ENCODE results near the gene LCN6.

LCN6 gene

DNA sequence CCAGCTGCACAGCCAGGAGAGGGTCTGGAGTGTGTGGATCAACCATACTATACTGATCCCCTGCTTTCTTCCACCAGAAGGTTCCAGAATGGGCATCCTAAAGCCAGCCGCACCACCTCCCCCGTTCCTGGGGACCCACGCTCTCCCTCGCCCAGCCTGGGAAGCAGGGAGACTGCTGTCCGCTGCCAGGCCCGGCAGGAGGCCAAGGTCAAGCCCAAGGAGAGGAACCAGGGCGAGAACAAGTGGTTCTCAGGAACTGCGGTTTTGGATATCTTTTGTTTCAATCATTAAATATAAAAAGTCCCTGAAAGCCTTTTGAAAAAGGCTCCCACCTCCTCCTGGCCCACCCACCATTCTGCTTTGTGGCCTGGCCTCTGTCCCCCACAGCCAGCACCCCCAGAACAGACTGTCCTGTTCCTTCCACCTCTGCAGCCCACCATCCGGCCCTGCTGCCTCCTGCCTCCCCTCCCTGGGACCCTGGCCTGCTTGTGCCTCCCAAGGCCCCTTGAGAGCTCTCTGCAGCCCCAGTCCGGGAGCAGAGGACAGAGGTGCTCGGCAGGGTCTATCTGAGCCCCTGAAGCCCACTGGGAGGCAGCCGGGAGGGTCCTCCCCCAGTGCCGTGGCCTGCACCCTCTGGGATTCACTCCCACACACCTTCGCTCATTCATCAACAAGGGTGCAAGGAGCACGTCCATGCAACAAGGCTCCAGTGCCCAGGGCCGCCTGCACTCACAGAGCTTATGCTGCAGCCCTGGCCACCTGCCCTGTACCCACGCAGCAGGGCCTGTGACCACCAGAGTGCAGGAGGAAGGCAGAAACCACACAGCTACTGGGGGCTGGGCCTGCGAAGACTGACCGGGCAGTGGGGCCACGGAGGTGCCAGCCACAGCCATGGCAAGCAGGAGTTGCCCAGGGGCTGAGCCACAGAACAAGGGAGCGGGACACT is 614 bp upstream of the LCN6 start:
- peak in 1 of 10 donors; percentile 66 for DNase-seq
- intact Hi-C loops (cut with DNase I) = no loop called here

DNA sequence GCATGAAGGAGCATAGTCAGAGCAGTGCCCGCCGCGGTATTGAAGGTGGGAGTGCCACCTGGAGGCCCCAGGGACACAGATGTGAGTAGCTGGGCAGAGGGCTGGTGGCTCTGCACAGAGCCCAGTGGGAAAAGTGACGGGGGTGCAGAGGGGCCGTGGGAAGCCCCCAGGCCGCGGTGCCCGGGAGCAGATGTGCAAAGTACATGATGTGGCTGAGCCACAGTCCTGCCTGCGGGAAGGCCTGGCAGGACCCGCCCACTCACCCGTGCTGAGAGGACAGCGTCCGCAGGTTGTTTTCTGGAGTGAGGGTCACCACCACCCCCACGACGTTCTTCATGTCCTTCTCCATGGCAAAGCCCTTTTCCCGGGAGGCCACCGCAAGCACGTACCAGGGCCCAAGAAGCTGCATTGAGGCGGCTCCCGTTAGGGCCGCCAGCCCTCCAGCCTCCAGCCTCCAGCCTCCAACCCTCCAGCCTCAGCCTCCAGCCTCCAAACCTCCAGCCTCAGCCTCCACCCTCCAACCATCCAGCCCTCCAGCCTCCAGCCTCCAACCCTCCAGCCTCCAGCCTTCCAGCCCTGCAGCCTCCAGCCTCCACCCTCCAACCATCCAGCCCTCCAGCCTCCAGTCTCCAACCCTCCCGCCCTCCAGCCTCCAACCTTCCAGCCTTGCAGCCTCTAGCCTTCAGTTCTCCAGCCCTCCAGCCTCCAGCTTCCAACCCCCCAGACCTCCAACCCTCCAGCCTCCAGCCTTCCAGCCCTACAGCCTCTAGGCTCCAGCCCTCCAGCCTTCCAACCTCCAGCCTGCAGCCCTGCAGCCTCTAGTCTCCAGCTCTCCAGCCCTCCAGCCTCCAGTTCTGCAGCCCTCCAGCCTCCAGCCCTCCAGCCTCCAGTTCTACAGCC is 914 bp downstream of the LCN6 start:
- peak in 1 of 10 donors; percentile 34 for DNase-seq
- intact Hi-C loops (cut with DNase I) = no loop called here

- DNase-seq = peak in 1 of 10 donors; percentile 80
- intact Hi-C loops (cut with DNase I) = no loop called here
Measured at GRCh38 chr9:136746621-136747020, 1.7 kb downstream of the LCN6 start.

- intact Hi-C loops (cut with DNase I) = no loop called here
- no peak for DNase-seq
Measured at GRCh38 chr9:136746155-136746490, 2.2 kb downstream of the LCN6 start.

GRCh38 chr9:136745389-136746154 is 2.8 kb downstream of the LCN6 start:
- intact Hi-C loops (cut with DNase I) = no loop called here
- peak in 1 of 10 donors; percentile 77 for DNase-seq

- intact Hi-C loops (cut with DNase I) = no loop called here
- no peak for DNase-seq
Measured at GRCh38 chr9:136744773-136745172, 3.6 kb downstream of the LCN6 start.

DNA sequence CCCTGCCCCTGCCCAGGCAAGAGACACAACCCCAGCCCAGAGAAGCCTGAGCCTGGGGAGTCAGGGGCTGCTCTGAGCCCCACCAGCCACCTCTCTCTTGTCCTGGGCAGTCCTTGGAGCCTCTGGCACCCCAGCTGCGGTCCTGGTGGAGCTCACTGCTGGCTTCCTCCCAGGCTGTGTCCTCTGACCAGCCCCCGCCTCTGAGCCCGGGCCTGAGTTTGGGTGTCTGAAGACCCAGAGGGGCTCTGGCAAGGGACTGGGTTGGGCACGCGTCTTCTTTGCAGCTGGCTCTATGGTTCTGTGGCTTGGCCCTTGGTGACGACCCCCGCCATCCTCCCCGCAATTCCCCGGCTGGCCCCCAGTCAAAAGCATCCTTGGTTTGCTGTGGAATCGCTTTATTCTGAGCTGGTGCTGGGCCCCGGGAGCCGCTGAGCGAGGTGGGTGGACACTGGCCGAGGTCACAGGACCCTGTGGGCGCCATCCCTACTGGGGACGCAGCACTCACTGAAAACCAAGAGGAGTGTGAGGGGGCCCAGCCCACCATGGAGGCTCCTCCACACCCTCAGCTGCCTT is 4.6 kb downstream of the LCN6 start:
- no peak for DNase-seq
- intact Hi-C loops (cut with DNase I) = no loop called here

GRCh38 chr9:136742591-136743391 is 5.5 kb downstream of the LCN6 start, which contains the start of gene LCN10:
Gene LCN10, minus strand, starts transcription at chr9:136742940. Its CDS starts 37 bp downstream, at chr9:136742903.
- intact Hi-C loops (cut with DNase I) = no loop called here
- no peak for DNase-seq

- DNase-seq = no peak
- intact Hi-C loops (cut with DNase I) = no loop called here
Measured at GRCh38 chr9:136741883-136742571, 6.3 kb downstream of the LCN6 start.

DNA sequence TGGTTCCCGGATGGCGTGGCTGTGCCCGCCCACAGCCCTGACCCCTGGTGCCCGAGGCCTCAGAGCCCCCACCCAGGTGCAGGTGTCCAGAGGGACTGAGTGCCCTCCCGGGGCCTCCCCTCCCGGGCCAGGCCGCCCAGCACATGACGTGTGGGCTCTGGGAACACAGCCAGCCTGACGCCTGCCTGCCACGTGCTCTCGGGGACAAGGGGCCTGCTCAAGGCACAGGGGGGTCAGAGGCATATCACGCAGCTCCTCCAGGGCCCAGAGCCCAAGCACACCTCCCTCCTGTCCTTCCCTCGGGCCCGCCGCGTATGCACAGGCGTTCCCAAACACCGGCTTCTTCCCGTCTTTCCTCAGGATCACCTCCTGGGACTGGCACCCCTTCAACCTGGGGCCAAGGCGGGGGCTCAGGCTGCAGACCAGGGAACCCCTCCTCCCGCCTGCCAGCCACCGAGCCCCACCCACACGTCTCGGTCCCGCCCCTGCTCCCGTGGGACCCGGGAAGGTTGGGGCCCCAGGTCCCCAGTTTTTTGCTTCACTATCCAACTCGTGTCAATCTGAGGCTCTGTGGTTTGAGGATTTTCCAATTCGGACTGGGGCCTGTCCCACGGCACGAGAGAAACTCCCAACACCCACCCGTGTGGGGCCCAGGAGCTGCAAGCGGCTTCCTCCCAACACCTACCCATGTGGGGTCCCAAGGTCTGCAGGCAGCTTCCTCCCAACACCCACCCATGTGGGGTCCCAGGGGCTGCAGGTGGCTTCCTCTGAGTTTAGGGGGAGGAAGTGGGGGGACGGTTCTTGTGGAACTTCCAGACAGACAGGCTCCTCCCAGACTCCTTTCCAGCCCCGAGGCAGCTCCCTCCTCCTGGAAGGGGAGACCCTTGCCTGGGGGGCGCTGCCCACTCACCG is 7.1 kb downstream of the LCN6 start:
- peak in 1 of 10 donors; percentile 37 for DNase-seq
- intact Hi-C loops (cut with DNase I) = no loop called here

- intact Hi-C loops (cut with DNase I) = no loop called here
- DNase-seq = no peak
Measured at GRCh38 chr9:136740491-136740890, 7.8 kb downstream of the LCN6 start.

DNA sequence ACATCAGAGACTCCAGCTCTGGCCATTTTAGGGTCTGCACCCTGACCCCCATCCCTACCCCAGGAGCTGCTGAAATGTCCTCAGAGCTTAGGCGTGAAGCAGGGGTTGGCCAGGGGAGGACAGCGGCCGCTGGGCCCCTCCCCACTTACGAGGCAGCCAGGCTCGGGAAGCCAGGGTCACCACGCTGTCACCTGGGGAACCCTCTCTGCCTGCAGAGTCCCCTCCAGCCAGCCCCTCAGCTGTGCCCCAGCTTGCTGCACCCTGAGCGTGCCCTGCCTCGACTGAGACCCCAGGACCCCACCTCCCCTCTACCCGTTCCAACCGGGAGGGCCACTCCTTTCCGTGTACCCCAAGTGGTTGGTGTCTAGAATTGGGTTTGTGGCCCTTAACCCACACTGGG is 8.3 kb downstream of the LCN6 start:
- intact Hi-C loops (cut with DNase I) = no loop called here

DNA sequence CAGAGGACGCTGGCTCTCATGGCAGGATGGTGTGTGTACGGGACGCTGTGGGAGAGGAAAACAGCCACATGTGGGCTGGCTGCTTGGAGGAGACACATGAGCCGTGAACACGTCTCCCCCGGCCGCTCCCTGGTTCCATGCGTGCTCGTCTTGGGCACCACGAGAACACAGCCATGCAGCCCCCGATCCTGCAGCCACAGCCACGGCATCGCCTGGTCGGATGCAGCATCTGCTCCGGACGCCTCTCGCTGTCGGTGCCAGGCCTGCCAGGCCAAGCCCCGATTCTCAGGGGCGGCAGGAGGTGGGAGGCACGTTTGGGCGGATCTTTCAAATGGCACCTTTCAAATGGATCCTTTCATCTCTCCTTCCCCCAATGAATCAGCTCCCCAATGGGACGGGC is 8.8 kb downstream of the LCN6 start:
- intact Hi-C loops (cut with DNase I) = no loop called here
- no peak for DNase-seq

More for the DNA sequence above, 8.3 kb downstream of the LCN6 start:
- DNase-seq = no peak

GRCh38 chr9:136738960-136739359 is 9.4 kb downstream of the LCN6 start:
- intact Hi-C loops (cut with DNase I) = no loop called here
- no peak for DNase-seq

DNA sequence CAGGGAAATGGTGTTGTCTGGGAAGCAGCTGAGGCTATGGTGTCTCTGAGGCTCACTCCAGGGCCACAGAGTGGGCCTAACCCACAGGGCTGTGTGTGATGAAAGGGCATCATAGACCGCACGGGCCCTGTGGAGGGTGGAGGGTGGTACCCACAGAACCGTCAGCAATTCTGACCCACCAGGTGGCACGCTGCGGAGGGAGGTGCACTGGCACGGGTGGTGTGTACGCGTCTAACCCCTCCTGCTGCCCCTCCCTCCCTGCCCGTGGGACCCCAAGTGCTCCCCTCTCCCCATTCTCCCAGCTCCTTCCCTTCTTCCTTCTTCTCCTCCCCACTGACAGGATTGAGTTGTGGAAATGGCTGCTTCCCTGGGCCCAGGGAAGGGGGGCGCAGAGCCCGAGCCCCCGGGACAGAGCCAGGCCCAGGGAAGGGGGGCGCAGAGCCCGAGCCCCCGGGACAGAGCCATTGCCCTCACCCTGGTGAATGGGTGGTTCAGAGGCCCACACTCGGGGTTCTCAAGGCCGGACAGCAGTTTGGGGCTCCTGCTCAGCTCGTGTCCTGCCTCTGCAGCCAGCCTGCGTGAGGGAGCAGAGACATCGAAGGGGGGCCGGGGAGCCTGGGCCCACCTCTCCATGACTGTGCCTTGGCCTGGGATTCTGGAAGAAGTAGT is 12.4 kb downstream of the LCN6 start:
- no peak for DNase-seq
- intact Hi-C loops (cut with DNase I) = no loop called here

DNA sequence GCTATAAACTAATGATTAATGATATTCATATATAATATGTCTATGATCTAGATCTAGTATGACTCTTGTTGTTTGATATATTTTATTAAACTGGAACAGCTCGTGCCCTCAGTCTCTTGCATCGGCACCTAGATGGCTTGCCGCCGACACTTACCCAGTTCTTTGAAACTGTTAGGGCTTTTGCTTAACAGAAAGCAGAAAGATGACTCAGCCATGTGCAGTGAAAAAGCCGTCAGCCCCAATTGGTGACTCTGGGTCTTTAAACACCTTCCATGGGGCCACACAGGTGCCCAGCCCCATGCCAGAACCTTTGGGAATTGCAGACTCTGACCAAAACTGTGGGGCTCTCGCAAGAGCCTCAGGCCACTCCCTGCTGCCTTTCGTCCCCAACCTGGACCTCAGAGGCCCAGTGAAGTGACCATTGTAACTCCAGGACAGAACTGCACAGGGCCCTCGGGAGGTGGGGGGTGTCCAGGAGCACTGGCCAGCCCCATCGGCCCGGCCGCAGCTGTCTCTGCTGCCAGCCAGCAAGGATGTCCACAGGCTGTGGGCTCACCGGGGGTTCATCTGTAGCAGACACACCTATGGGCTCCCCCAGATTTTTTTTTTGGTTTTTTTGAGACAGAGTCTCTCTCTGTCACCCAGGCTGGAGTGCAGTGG is 13.4 kb downstream of the LCN6 start:
- intact Hi-C loops (cut with DNase I) = no loop called here
- DNase-seq = no peak

DNA sequence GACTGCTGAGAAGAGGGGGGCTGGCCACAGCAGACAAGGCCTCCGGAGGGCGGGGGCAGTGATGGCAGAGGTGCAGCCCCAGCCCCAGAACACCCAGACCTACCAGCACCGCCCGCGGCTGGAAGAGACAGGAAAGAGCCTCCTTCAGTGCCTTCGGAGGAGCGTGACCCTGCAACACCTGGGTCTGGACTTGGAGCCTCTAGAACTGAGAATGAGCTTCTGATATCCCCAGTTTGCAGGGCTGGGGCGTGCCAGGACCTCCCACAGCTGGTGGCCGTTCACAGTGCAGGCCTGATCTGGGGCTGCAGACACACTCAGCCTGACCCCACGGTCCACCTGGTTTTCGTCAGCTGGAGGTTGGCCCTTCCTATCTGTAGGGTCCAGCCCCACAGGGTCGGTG is 14.7 kb downstream of the LCN6 start:
- intact Hi-C loops (cut with DNase I) = no loop called here
- DNase-seq = no peak

All from posterior cingulate gyrus (tissue), 11 donors.